Neural progenitor cell (in vitro differentiated cells): Measurements from ENCODE around the gene TNFRSF6B.

Experiments used
- CTCF ChIP-seq: fragments of 200-600 bp; sonication (generic); IDR thresholded peaks from 2 replicates; pipeline ENCODE4 v1.5.1; 2017; ENCODE audit warnings: antibody characterized with exemption, mild to moderate bottlenecking
- EZH2phosphoT487 ChIP-seq: fragments of 200-600 bp; sonication (generic); IDR thresholded peaks from 2 replicates; pipeline ENCODE4 v1.6.1; 2017; ENCODE audit warnings: antibody characterized with exemption

- TF ChIP-seq EZH2phosphoT487 (no peak), CTCF (no peak)
Measured at GRCh38 chr20:63731410-63731809, 35.0 kb downstream of the TNFRSF6B start.
